ENCODE measurements around the gene MICALL2.

The MICALL2 gene

DNA sequence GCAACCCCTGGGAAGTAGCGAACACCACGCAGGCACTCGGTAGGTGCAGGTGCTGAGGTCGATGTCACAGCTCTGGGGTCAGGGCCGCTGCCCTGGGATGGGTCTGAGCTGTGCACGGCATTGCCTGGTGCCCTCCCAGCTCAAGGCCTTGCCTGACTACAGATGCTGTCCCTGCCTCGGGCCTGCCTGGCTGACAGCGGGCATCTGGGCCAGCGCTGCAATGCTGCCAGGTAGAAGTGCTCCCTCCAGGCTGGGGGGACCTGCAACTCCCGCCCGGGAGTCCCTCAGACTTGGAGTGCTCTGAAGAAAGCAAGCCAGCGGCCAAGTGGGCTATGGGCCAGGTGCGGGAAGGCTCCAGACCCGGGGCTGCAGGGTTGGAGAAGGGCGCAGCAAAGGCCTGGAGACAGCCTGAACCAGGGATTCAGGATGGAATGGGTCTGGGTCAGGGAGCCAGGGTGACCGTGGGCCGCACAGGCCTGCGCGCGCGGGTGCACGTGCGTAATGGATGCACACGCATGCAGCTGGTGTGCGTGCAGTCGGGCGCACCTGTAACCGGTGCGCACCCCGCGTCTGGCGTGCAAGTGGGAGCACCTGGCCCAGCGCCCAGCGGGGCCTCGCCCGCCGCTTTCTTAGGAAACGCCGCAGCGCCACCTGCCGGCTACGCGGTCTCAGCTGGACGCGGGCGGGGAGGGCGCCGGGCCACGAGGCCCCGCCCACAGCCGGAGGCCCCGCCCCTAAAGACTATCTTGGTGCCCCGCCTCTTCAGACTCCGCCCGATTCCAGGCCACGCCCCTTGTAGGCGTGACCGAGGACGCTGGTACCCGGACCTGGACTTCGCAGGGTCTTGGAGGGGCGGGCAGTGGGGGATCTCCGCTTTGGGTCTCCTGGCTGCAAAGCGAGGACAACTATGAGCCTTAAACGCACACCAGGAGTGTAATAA, 46.7 kb downstream of the MICALL2 start:
- Histone ChIP-seq H3K9ac (ENCODE audit: low read depth, low read length) (no peak overlapping the region), H3K27ac (ENCODE audit: low read length) (no peak overlapping the region), H3K36me3 (ENCODE audit: insufficient read depth, low read depth, low read length) (no peaks in the 10 kb centered on the region), H3K4me3 (ENCODE audit: low read length) (peak overlapping the region; percentile 41; the same call in 1 of the 2 replicates), H3K27me3 (ENCODE audit: insufficient read depth, low read length) (peaks cover 30% of the 10 kb centered on the region), H3K4me1 (ENCODE audit: insufficient read depth, low read length) (no peaks in the 10 kb centered on the region), H3K9me3 (ENCODE audit: insufficient read depth, low read depth, low read length) (no peaks in the 10 kb centered on the region)

DNA sequence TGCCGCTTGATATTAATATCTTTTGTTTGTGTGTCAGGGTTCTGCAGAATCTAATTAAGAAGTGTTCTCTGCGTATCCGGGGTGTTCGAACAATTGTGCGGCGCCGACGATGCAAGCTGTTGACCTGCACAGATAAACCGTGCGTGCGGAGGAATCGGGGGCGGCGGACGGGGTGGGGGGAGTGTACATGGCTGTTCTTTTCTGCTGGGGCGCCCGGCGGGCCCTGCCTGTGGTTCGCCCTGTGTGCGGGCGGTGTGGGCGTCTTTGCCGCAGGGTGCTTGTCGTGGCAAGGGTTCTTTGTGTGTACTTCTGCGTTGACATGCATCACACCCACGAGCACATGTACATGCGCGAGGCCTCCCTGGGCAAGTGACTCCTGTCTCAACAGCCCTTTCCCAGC, 47.9 kb downstream of the MICALL2 start:
- Histone ChIP-seq H3K4me1 (ENCODE audit: insufficient read depth, low read length) (no peaks in the 10 kb centered on the region), H3K4me3 (ENCODE audit: low read length) (no peak overlapping the region), H3K9me3 (ENCODE audit: insufficient read depth, low read depth, low read length) (no peaks in the 10 kb centered on the region), H3K9ac (ENCODE audit: low read depth, low read length) (no peak overlapping the region), H3K27ac (ENCODE audit: low read length) (no peak overlapping the region), H3K27me3 (ENCODE audit: insufficient read depth, low read length) (peaks cover 25% of the 10 kb centered on the region), H3K36me3 (ENCODE audit: insufficient read depth, low read depth, low read length) (no peaks in the 10 kb centered on the region)

DNA sequence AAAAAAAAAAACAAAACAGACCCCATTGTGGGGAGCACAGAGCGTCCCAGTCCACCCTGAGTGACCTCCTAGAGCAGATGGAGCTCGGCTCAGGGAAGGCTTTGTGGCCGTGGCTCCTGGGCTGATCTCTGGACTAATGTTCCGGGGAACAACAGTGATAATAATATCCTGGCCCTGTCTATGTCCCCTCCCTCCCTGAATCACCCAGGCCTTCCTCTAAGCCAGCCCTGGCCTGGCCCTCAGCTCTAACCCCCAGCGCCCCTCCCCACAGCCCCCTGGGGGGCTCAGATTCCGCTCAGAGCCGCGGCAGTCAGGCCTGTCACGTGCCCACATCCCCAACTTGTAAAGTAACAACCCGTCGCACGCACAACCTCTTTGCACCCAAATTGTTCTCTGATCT, 48.3 kb downstream of the MICALL2 start:
- Histone ChIP-seq H3K4me1 (ENCODE audit: insufficient read depth, low read length) (no peaks in the 10 kb centered on the region), H3K27me3 (ENCODE audit: insufficient read depth, low read length) (peaks cover 25% of the 10 kb centered on the region), H3K4me3 (ENCODE audit: low read length) (no peak overlapping the region), H3K27ac (ENCODE audit: low read length) (no peak overlapping the region), H3K9ac (ENCODE audit: low read depth, low read length) (no peak overlapping the region), H3K9me3 (ENCODE audit: insufficient read depth, low read depth, low read length) (no peaks in the 10 kb centered on the region), H3K36me3 (ENCODE audit: insufficient read depth, low read depth, low read length) (no peaks in the 10 kb centered on the region)

DNA sequence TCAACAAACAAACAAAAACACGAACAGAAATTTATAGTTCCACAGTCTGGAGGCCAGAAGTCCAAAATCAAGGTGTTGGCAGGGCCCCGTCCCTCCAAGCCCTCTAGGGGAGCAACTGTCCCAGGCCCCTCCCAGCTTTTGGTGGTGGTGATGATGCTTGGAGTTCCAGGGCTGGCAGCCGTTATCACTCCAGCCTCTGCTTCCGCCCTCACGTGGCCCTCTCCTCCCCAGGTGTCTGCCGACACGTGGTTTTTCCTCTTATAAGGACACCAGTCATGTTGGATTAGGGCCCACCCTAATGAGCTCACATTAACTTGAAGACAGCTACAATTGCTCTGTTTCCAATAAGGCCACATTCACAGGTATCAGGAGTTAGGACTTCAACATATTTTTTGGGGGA, 49.7 kb downstream of the MICALL2 start:
- no peak overlapping the region for H3K9ac ChIP-seq (ENCODE audit: low read depth, low read length)
- H3K4me3 ChIP-seq (ENCODE audit: low read length), result no peak overlapping the region
- no peak overlapping the region for H3K27ac ChIP-seq (ENCODE audit: low read length)
- H3K4me1 ChIP-seq (ENCODE audit: insufficient read depth, low read length), result no peaks in the 10 kb centered on the region
- peaks cover 32% of the 10 kb centered on the region for H3K27me3 ChIP-seq (ENCODE audit: insufficient read depth, low read length)
- H3K36me3 ChIP-seq (ENCODE audit: insufficient read depth, low read depth, low read length), result no peaks in the 10 kb centered on the region
- no peaks in the 10 kb centered on the region for H3K9me3 ChIP-seq (ENCODE audit: insufficient read depth, low read depth, low read length)

DNA sequence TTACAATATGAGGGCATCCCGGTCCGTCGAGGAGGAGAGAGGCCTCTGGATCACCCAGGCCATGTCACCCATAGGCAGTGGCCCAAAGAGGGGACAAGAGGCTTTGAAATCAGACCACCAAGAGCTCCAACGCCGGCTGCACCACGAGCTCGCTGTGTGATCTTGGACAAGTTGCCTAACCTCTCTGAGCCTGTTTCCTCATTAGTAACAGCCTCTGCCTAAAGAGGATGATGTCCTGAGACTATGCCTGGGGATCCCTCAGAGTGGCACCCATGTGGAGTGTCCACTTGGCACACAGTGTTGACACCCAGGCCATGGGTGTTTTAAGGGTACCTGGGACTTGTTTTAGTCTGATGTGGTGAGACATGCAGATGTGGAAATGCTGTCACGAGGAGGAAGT, 50.8 kb downstream of the MICALL2 start:
- Histone ChIP-seq H3K4me1 (ENCODE audit: insufficient read depth, low read length) (no peaks in the 10 kb centered on the region; the same call in 1 of the 2 replicates), H3K27ac (ENCODE audit: low read length) (no peak overlapping the region), H3K9me3 (ENCODE audit: insufficient read depth, low read depth, low read length) (no peaks in the 10 kb centered on the region), H3K9ac (ENCODE audit: low read depth, low read length) (no peak overlapping the region), H3K27me3 (ENCODE audit: insufficient read depth, low read length) (peaks cover 41% of the 10 kb centered on the region), H3K36me3 (ENCODE audit: insufficient read depth, low read depth, low read length) (no peaks in the 10 kb centered on the region), H3K4me3 (ENCODE audit: low read length) (no peak overlapping the region)

DNA sequence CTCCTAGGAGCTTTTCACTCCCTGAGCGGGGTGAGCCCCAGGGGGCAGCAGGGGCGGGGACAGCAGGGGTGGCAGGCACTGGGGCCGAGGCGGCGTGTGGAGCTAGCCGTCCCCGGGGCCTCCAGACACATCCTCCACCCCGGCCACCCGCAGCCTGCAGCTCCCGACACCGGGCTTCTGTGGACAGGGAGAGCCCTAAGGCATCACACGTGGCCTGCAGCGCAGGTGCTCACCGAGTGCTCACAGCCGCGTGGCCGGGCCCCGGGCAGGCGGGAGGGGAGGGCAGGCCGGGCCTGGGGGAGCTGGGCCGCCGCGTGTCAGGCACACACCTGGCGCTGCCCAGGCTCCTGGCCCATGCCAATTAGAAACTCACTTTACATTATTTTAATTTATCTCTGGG, 51.4 kb downstream of the MICALL2 start:
- H3K36me3 ChIP-seq (ENCODE audit: insufficient read depth, low read depth, low read length), result no peaks in the 10 kb centered on the region
- H3K9me3 ChIP-seq (ENCODE audit: insufficient read depth, low read depth, low read length), result no peaks in the 10 kb centered on the region
- peaks cover 42% of the 10 kb centered on the region for H3K27me3 ChIP-seq (ENCODE audit: insufficient read depth, low read length)
- H3K4me1 ChIP-seq (ENCODE audit: insufficient read depth, low read length), result no peaks in the 10 kb centered on the region; the same call in 1 of the 2 replicates
- no peak overlapping the region for H3K9ac ChIP-seq (ENCODE audit: low read depth, low read length)
- no peak overlapping the region for H3K27ac ChIP-seq (ENCODE audit: low read length)
- no peak overlapping the region for H3K4me3 ChIP-seq (ENCODE audit: low read length)

DNA sequence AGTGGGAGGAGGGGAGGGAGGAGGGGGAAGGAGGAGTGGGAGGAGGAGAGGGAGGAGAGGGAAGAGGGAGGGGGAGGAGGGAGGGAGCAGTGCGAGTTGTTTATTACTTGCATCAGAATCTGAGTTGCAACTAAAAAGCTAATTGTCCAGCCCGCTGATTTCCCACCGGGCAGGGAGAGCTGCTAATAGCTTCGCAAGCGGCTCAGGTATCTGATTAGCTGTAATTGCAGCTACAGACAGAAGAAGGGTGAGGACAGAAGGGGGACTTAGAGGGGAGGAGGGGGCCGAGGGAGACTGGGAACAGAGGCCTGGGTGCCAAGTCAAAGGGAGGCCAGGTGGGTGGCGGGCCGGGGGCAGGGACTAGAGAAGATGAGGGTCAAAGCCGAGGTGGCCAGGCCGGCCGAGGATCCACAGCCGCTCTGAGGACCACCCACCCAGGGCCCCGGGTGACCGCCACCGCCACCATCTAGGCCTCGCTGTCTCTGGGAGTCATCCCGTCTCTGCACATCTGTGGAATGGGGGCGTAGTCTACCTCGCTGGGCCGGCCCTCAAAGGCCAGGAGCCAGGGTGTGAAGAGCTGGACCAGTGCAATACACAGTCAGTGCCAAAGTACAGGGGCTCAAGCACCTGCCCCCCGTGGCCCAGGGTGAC, 54.2 kb downstream of the MICALL2 start:
- H3K27ac ChIP-seq (ENCODE audit: low read length), result no peak overlapping the region

DNA sequence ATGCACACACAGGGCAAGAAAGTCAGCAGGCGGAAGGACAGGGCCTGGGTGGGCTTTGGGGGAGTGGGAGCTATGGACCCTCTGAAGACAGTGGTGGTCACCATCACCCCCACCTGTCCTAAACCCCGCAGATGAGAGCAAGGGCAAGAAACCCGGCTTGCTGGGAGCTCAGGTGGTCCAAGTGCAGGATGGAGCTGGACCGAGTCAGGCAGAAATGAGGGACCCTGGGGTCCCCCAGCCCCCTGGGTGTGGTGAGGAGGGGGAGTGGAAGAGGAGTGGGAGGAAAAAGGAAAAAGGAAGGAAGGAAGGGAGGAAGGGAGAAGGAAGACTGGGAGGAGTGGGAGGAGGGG, 54.8 kb downstream of the MICALL2 start:
- no peak overlapping the region for H3K9ac ChIP-seq (ENCODE audit: low read depth, low read length)
- H3K4me3 ChIP-seq (ENCODE audit: low read length), result peak overlapping the region; percentile 62; the same call in 1 of the 2 replicates
- H3K9me3 ChIP-seq (ENCODE audit: insufficient read depth, low read depth, low read length), result no peaks in the 10 kb centered on the region
- H3K4me1 ChIP-seq (ENCODE audit: insufficient read depth, low read length), result no peaks in the 10 kb centered on the region; the same call in 1 of the 2 replicates
- H3K36me3 ChIP-seq (ENCODE audit: insufficient read depth, low read depth, low read length), result no peaks in the 10 kb centered on the region
- no peak overlapping the region for H3K27ac ChIP-seq (ENCODE audit: low read length)
- H3K27me3 ChIP-seq (ENCODE audit: insufficient read depth, low read length), result peaks cover 59% of the 10 kb centered on the region

More for the DNA sequence above, 54.2 kb downstream of the MICALL2 start:
- Histone ChIP-seq H3K4me1 (ENCODE audit: insufficient read depth, low read length) (no peaks in the 10 kb centered on the region; the same call in 1 of the 2 replicates), H3K9ac (ENCODE audit: low read depth, low read length) (no peak overlapping the region), H3K9me3 (ENCODE audit: insufficient read depth, low read depth, low read length) (no peaks in the 10 kb centered on the region), H3K4me3 (ENCODE audit: low read length) (no peak overlapping the region), H3K36me3 (ENCODE audit: insufficient read depth, low read depth, low read length) (no peaks in the 10 kb centered on the region), H3K27me3 (ENCODE audit: insufficient read depth, low read length) (peaks cover 57% of the 10 kb centered on the region)

DNA sequence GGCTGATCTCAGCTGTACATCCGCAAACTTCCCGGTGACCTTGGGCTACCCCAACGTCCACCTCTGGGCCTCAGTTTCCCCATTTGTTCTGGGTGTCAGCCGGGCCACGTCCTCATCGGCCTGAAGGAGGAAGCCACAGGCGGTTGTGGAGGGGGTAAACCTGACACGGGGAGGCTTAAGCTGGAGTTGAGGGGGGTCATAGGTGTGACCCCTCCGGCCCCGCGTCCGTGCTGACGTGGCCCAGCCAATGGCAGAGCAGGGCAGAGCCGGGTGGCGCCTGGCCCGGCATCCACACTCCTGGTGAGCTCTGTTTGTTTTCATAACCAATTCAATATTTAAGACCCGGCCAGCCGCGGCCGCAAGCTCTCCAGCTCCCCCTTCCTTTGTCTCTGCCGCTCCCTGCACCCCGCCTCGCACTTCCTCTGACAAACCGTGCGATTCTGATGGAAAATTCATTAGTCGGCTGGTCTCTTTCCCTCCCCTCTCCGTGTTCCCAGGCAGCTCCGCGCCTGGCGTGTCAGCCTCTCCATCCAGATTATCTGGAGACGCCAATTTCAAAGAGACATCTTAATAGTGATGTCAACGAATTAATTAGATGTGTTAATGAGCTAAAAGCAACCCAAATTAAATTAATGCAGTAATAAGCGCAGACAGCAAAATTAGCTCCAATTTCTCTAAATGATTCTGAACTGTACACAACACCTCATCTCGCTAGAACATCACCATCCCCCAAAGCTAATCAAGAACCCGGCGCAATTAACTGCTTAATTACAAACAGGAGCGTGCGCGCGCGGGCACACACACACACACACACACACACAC, 55.4 kb downstream of the MICALL2 start:
- Histone ChIP-seq H3K4me1 (ENCODE audit: insufficient read depth, low read length) (no peaks in the 10 kb centered on the region; the same call in 1 of the 2 replicates), H3K9me3 (ENCODE audit: insufficient read depth, low read depth, low read length) (no peaks in the 10 kb centered on the region), H3K27me3 (ENCODE audit: insufficient read depth, low read length) (peaks cover 64% of the 10 kb centered on the region), H3K27ac (ENCODE audit: low read length) (no peak overlapping the region), H3K9ac (ENCODE audit: low read depth, low read length) (no peak overlapping the region), H3K36me3 (ENCODE audit: insufficient read depth, low read depth, low read length) (no peaks in the 10 kb centered on the region), H3K4me3 (ENCODE audit: low read length) (peak overlapping the region; percentile 62)

DNA sequence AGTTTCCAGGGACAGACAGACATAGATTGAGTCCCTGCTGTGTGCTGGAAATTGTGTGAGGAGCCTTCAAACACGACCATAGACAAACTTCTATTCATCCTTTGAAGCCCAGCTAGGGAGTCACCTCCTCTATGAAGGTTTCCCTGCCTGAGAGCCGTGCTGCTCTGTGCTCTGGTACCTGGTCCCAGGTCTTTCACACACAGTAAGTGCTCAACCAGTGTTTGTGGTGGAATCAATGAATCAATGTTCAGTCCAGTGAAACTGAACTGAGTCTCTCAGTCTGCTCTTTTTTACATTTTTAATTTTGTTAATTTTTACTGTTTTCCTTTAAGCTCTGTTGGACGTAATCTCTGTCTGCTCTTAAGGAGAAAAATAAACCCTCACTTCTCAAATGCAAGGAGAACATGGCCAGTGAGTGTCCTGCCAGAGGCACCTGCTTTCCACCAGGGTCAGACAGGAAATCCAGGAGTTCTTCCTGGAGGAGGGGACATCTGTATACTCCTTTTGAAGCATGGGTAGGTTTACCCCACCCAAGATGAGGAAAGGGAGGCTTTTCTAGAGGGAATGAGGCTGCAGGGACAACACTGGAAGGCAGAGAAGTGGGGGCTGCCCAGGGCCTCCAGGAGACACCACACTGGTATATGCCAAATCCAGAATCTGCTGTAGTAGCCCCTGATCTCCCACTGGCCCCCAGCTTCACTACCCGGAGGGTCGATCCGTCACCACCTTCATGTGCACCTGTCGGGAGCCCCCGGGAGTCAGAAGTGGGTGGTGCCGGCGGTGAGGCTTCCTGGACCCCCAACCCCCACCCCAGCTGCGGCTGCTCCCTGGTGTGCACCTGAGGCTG, 56.3 kb downstream of the MICALL2 start:
- Histone ChIP-seq H3K9me3 (ENCODE audit: insufficient read depth, low read depth, low read length) (no peaks in the 10 kb centered on the region), H3K4me1 (ENCODE audit: insufficient read depth, low read length) (no peaks in the 10 kb centered on the region; the same call in 1 of the 2 replicates), H3K27ac (ENCODE audit: low read length) (no peak overlapping the region), H3K27me3 (ENCODE audit: insufficient read depth, low read length) (peaks cover 60% of the 10 kb centered on the region), H3K36me3 (ENCODE audit: insufficient read depth, low read depth, low read length) (no peaks in the 10 kb centered on the region), H3K9ac (ENCODE audit: low read depth, low read length) (no peak overlapping the region), H3K4me3 (ENCODE audit: low read length) (peak overlapping the region; percentile 62; the same call in 1 of the 2 replicates)
